ENCODE data around the gene HRG.

DNA sequence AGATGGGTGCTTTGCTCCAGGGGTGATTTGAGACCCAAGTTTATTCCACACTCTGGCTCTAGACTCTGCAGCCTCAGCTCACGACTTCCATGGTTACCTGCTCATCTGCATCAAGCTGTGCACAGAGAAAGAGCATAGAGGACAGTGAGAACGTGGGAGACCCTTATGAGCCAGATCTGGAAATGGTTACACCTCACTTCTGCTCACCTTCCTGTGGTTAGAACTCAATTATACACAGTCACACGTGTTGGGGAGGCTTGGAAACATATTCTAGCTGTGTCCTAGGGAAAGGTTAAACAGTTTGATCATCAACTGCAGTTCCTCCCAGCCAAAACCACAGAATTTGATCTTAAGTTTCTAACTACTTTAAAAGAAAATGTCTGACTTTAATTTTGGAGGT is 23.8 kb upstream of the HRG start:
- TF ChIP-seq CTCF (conservative IDR thresholded peaks at IDR 0.05; ENCODE audit: low read length) (no peak), EZH2phosphoT487 (IDR thresholded peaks at IDR 0.05; ENCODE audit: borderline replicate concordance, low read depth, low read length) (no peak)

Data from OCI-LY7 (cell line).